D721Med (cell line): ENCODE measurements around the gene GCLM.

ENCODE experiments used
- DNase-seq: peaks from one replicate; pipeline ENCODE4 v3.0.0; 2011; ENCODE audit warnings: low spot score; ENCODE audit not compliant: insufficient read length
- FAIRE-seq: peaks from 2 replicates; lab custom pipeline; 2011; peaks lifted over from hg19 to GRCh38; lab: Jason Lieb, UNC
- TF ChIP-seq, protein P1 (sequence below): IDR thresholded peaks from 2 replicates; pipeline ENCODE4 v1.5.1; 2012; ENCODE audit warnings: mild to moderate bottlenecking, control low read depth; ENCODE audit not compliant: insufficient read depth; ENCODE audit errors: missing control alignments

Gene GCLM

DNA sequence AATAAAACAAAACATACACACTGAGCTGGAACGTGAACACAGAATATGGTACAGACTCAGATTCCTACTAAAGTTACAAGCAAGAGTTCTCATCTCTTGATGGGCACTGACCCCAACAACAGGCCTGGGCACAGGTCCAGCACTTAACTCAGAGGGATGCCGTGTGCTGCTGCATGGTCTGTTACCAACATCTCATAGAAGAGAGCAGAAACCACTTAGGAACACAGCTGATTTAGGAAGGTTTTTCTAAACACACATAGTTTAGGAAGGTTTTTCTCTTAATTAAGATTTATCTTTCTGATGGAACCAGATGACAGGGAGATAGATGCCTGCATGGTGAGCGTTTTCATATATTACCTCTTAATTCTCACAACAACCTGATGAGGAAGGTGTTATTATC lies 1.5 kb downstream of the GCLM start:
- TF ChIP-seq, protein P1, sequence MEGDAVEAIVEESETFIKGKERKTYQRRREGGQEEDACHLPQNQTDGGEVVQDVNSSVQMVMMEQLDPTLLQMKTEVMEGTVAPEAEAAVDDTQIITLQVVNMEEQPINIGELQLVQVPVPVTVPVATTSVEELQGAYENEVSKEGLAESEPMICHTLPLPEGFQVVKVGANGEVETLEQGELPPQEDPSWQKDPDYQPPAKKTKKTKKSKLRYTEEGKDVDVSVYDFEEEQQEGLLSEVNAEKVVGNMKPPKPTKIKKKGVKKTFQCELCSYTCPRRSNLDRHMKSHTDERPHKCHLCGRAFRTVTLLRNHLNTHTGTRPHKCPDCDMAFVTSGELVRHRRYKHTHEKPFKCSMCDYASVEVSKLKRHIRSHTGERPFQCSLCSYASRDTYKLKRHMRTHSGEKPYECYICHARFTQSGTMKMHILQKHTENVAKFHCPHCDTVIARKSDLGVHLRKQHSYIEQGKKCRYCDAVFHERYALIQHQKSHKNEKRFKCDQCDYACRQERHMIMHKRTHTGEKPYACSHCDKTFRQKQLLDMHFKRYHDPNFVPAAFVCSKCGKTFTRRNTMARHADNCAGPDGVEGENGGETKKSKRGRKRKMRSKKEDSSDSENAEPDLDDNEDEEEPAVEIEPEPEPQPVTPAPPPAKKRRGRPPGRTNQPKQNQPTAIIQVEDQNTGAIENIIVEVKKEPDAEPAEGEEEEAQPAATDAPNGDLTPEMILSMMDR = no peak
- FAIRE-seq (no peak), DNase-seq (no peak)

DNA sequence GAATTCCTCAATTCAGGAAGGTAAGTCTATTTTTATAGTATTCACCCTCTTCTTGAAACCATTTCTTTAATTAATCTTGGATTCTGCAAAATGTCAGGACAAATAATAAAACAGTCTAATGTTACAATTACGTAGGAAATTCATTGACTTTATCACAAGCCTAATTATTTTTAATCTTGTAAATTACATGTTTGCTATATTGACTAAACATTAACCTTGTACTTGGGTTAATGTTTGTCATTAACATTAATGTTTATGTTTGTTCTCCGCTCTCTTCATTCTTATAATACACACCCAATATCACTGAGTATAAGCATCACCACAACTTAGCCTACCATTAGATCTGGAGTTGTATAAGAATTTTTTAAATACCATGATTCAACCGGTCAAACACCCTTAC lies 2.8 kb downstream of the GCLM start:
- DNase-seq = no peak
- TF ChIP-seq, protein P1 = no peak
- no peak for FAIRE-seq

DNA sequence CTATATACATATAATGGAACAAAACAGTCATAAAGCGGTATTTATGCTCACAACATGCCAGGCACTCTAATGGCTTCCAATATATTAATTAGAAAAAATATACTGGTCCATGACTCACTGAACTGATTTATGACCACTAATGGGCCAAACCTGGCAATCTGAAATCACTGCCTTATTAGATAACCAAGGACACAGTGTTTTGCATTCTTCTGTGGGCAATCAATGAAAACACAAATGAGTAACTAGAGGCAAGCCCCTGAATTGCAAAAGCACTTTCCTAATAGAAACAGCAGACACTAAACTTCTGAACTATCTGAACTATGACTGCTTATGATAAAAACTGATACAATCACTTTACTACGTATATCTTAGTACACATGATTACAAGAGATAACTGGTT lies 3.5 kb downstream of the GCLM start:
- DNase-seq (no peak), FAIRE-seq (no peak)
- TF ChIP-seq, protein P1 = no peak

DNA sequence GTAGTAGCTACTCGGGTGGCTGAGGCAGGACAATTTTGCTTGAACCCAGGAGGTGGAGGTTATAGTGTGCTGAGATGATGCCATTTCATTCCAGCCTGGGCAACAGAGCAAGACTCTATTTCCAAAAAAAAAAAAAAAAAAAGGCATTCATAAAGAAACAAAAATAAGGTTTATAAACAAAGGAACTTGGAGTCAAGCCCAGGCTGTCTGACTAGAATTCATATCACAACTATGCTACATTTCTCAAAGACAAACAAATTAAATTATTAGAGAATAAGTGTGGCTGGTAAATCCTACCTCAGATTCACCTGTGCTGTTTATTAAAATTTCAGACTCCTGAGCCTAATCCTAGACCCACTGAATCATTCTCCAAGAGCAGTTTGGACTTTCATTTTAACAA lies 4.2 kb downstream of the GCLM start:
- TF ChIP-seq, protein P1 = no peak
- DNase-seq (no peak), FAIRE-seq (no peak)

DNA sequence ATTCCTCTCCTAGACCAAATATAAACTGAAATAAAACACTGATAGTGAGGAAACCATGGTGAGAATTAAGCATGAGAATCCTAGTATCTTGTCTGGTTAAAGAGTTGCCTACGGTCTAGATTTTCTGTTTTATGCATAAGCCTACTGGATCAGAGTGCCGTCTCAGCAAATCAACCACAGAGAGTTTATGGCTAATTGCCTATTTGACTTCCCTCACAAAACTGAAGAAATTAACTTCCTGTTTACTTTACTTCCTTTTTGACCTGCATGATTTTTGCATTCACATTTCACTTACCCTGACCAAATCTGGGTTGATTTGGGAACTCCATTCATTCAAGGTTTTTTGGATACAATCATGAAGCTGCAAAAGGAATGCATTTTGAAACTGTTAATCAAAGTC lies 5.0 kb downstream of the GCLM start:
- no peak for FAIRE-seq
- DNase-seq = no peak
- TF ChIP-seq, protein P1 = no peak

DNA sequence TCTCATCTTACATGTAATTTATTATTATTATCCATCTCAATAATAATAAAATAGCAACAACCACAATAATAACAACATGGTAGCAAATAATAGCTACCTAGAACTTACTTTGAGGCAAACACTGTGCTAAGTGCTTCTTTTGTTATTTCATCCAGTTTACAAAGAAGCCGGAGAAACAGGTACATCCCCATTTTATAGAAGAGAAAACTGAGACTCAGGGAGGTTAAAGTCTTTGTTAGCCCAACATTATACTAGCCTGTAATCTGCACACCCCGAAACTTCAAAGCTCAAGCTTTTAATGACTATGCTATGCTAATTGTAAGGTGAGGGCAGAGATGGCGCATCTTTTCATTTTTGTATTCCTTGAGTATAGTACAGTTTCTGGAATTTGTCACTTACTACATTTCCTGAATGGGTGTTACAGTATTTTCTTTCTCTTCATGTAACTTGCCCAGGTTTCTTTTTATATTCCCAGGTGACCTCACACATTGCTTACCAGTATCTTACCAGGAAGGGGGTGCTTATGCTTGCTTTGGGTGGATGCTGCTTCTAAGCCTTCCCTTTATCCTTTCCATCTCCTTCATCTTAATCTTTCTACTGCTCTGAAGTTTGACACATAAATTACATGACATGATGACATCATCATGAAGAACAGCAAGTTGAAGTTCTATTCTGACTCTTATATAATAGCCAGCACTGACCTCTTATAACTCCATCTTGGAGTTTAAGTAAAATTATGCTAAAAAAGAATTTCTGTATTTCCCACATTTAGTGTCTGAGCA lies 8.3 kb downstream of the GCLM start:
- DNase-seq = no peak
- FAIRE-seq = no peak
- TF ChIP-seq, protein P1 = no peak

DNA sequence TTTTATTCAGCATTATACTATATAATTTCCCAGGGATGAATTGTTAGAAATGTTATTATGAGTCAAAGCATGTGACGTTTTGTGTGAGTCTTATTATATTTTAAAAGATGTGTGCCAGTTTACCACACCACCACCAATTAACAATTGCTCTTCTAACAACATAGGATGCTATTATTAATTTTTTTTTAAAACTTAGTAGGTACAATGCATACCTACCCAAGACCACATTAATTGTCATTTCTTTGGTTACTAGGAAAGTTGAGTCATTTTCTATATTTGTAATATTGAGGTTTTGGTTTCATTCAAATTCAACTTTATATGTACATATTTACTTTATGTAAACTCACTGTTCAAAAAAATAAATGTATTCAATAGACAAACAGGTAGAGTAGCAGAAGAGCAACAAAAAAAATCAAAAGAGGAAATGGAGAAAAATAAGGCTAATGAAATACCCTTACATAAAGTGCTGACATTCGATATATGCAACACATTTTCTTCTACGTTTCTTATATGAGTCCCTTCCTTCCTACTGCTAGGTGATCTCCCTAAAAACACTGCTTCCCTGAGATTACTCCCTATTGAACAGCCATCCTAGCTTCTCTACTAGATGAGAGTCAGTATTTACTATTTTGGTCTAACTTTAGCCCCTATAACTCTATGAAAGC lies 9.6 kb downstream of the GCLM start:
- no peak for FAIRE-seq
- TF ChIP-seq, protein P1 = no peak

More for the DNA sequence above, 9.6 kb downstream of the GCLM start:
- no peak for DNase-seq
